Mesenchymal stem cell (in vitro differentiated cells and primary cell): ENCODE results near the gene ARL13B.
A peak's percentile ranks its signal among the peaks of the same experiment; 100 is the strongest.

Source experiments
- DNase-seq: peaks from one replicate; pipeline ENCODE4 v3.0.0-alpha.2; 2013
- H2AFZ ChIP-seq: one replicate; pipeline ENCODE4 v1.6.1; 2013; ENCODE audit warnings: low read depth, mild to moderate bottlenecking, control low read depth, inconsistent platforms, low read length, moderate library complexity
- H2AK5ac ChIP-seq: 2 replicates; pipeline ENCODE4 v1.6.1; 2013; ENCODE audit warnings: low read length, moderate library complexity, mild to moderate bottlenecking, inconsistent platforms; ENCODE audit not compliant: severe bottlenecking
- H2BK120ac ChIP-seq: one replicate; pipeline ENCODE4 v1.6.1; 2013; ENCODE audit warnings: low read depth, mild to moderate bottlenecking, inconsistent platforms, low read length, moderate library complexity
- H2BK12ac ChIP-seq, 2 experiments: one replicate each; pipeline ENCODE4 v1.6.1; 2013; ENCODE audit warnings: inconsistent platforms in 2 of 2, low read length in 2 of 2, mild to moderate bottlenecking in 2 of 2, moderate library complexity in 2 of 2, control low read depth in 1 of 2
- H2BK15ac ChIP-seq: one replicate; pipeline ENCODE4 v1.6.1; 2013; ENCODE audit warnings: mild to moderate bottlenecking, low read depth, inconsistent platforms; ENCODE audit not compliant: poor library complexity, severe bottlenecking
- H2BK5ac ChIP-seq: 2 replicates; pipeline ENCODE4 v1.6.1; 2013; ENCODE audit warnings: low read depth, mild to moderate bottlenecking, low read length, control low read depth, inconsistent platforms; ENCODE audit not compliant: poor library complexity, severe bottlenecking
- H3K14ac ChIP-seq, 2 experiments: one replicate each; pipeline ENCODE4 v1.6.1; 2013; ENCODE audit warnings: inconsistent platforms in 2 of 2, low read length in 2 of 2, control low read depth in 1 of 2, mild to moderate bottlenecking in 1 of 2, moderate library complexity in 1 of 2
- H3K18ac ChIP-seq, 2 experiments: one replicate each; pipeline ENCODE4 v1.6.1; 2013; ENCODE audit warnings: inconsistent platforms in 2 of 2, low read length in 2 of 2, control low read depth in 1 of 2, low read depth in 1 of 2, mild to moderate bottlenecking in 1 of 2
- H3K23ac ChIP-seq, 2 experiments: one replicate each; pipeline ENCODE4 v1.6.1; 2013; ENCODE audit warnings: inconsistent platforms in 2 of 2, low read length in 2 of 2, mild to moderate bottlenecking in 2 of 2, moderate library complexity in 2 of 2, control low read depth in 1 of 2
- H3K27ac ChIP-seq: 2 replicates; pipeline ENCODE4 v1.5.1; 2013; ENCODE audit warnings: mild to moderate bottlenecking, moderate library complexity, low read length, control low read depth, inconsistent platforms; ENCODE audit not compliant: poor library complexity, severe bottlenecking
- H3K27me3 ChIP-seq, 2 experiments: 2 replicates each; pipeline versions ENCODE4 v1.6.1 to v1.7.0; 2013; ENCODE audit warnings: low read length in 2 of 2, mild to moderate bottlenecking in 2 of 2, moderate library complexity in 2 of 2, control low read depth in 1 of 2, inconsistent platforms in 1 of 2; ENCODE audit not compliant: control insufficient read depth in 1 of 2, insufficient read depth in 1 of 2
- H3K36me3 ChIP-seq, 2 experiments: 2 replicates each; pipeline versions ENCODE4 v1.6.1 to v1.7.0; 2013; ENCODE audit warnings: low read length in 2 of 2, control low read depth in 1 of 2, inconsistent platforms in 1 of 2, low read depth in 1 of 2, mild to moderate bottlenecking in 1 of 2; ENCODE audit not compliant: insufficient read depth in 2 of 2, control insufficient read depth in 1 of 2
- H3K4ac ChIP-seq, 2 experiments: one replicate each; pipeline ENCODE4 v1.6.1; 2013; ENCODE audit warnings: inconsistent platforms in 2 of 2, low read length in 2 of 2, mild to moderate bottlenecking in 2 of 2, moderate library complexity in 2 of 2, control low read depth in 1 of 2, low read depth in 1 of 2
- H3K4me1 ChIP-seq: 2 replicates; pipeline ENCODE4 v1.6.1; 2013; ENCODE audit warnings: low read depth, low read length, control low read depth; ENCODE audit not compliant: control insufficient read depth, insufficient read depth
- H3K4me2 ChIP-seq: 2 replicates; pipeline ENCODE4 v1.6.1; 2013; ENCODE audit warnings: low read length, mild to moderate bottlenecking, inconsistent platforms; ENCODE audit not compliant: poor library complexity, severe bottlenecking
- H3K4me3 ChIP-seq, 2 experiments: 2 replicates each; pipeline versions ENCODE4 v1.5.1 to v1.7.0; 2013; ENCODE audit warnings: low read length in 2 of 2, mild to moderate bottlenecking in 2 of 2, control low read depth in 1 of 2, low read depth in 1 of 2; ENCODE audit not compliant: insufficient read depth in 1 of 2
- H3K79me1 ChIP-seq: replicated peaks from 2 replicates; pipeline ENCODE4 v1.6.1; 2013; ENCODE audit warnings: mild to moderate bottlenecking, control low read depth, low read length, inconsistent platforms; ENCODE audit not compliant: poor library complexity, severe bottlenecking
- H3K9ac ChIP-seq: 2 replicates; pipeline ENCODE4 v1.7.0; 2013; ENCODE audit warnings: mild to moderate bottlenecking, low read length, moderate library complexity
- H3K9me3 ChIP-seq: 2 replicates; pipeline ENCODE4 v1.7.0; 2013; ENCODE audit warnings: mild to moderate bottlenecking, low read length; ENCODE audit not compliant: control insufficient read depth
- H4K8ac ChIP-seq: one replicate; pipeline ENCODE4 v1.6.1; 2013; ENCODE audit warnings: inconsistent platforms, mild to moderate bottlenecking, low read length, moderate library complexity
- H4K91ac ChIP-seq: one replicate; pipeline ENCODE4 v1.6.1; 2013; ENCODE audit warnings: mild to moderate bottlenecking, low read length, inconsistent platforms
- WGBS: methylation state at CpG from one replicate; pipeline ENCODE4 v1.1.7; 2013; ENCODE audit warnings: mixed read lengths; 5-methylcytosine and 5-hydroxymethylcytosine counted together

ARL13B gene

DNA sequence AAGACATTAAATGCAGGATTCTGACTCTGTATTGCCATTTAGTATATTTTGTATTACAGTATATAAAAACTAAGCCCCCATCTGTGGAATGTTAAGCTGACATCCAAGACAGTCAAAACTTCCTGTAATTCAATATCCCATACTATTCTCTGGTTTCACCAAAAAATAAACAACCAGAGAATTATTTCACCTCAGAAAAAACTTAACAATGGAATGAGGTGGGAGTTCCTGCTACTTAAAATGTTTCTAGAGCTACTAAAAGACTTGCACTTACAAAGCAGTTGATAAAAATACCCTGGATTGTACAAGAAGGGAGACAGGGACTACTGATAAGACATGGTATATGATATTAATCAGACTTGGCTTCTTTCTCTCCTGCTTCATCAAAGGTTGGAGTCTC lies 8.3 kb downstream of the ARL13B start:
- no peak overlapping the region for H2BK12ac ChIP-seq
- H4K91ac ChIP-seq: no peak overlapping the region
- H3K9ac ChIP-seq: no peak overlapping the region
- no peak overlapping the region for H2BK5ac ChIP-seq
- H3K4ac ChIP-seq: no peak overlapping the region
- H3K79me1 ChIP-seq: peaks cover 21% of the 10 kb centered on the region
- H3K27me3 ChIP-seq: no peaks in the 10 kb centered on the region
- H2BK120ac ChIP-seq: no peak overlapping the region
- no peak overlapping the region for H3K4me2 ChIP-seq
- H3K14ac ChIP-seq: no peak overlapping the region
- H4K8ac ChIP-seq: no peak overlapping the region
- H3K23ac ChIP-seq: no peak overlapping the region
- H3K18ac ChIP-seq: no peak overlapping the region
- H3K27ac ChIP-seq: no peak overlapping the region
- no peak overlapping the region for H3K4me3 ChIP-seq
- H2AK5ac ChIP-seq: no peak overlapping the region
- no peak for DNase-seq
- peaks cover 4% of the 10 kb centered on the region for H3K4me1 ChIP-seq
- H2AFZ ChIP-seq: no peak overlapping the region
- H2BK15ac ChIP-seq: no peak overlapping the region
- H3K9me3 ChIP-seq: no peaks in the 10 kb centered on the region
- H3K36me3 ChIP-seq: peaks cover 0 to 3% of the 10 kb centered on the region in 2 experiments

DNA sequence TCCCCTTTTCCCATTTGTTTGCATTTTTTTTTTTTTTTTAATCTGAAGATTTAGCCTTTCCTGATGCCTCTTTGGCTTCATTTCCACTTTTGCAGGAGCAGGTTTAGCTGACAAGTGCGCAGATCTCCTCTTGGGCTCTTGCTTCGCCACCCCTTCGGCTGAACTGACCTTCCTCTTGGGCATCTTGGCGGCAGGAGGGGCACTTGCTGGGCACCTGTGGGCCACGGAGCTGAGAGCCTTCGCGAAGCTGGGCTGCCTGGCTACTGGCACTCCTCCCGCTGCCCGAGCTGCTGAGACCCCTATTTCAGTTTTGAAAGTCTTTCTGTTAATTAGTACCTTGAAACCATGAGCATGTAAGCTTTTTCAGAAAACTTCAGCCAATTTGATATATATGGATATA lies 8.8 kb downstream of the ARL13B start:
- Histone ChIP-seq H2BK15ac (no peak overlapping the region), H2AK5ac (peak overlapping the region; percentile 91), H4K91ac (peak overlapping the region; percentile 70), H3K27me3 (no peaks in the 10 kb centered on the region), H3K4me1 (peaks cover 4% of the 10 kb centered on the region), H3K4me3 (no peak overlapping the region), H3K27ac (no peak overlapping the region), H3K14ac (peak overlapping the region in 1 of 2 experiments; percentile 35), H3K23ac (no peak overlapping the region), H2BK5ac (peak overlapping the region; percentile 24), H2BK12ac (peak overlapping the region in 1 of 2 experiments; percentile 15), H3K4ac (peak overlapping the region in 1 of 2 experiments; percentile 67), H3K36me3 (peaks cover 0 to 3% of the 10 kb centered on the region in 2 experiments), H3K18ac (peak overlapping the region in 1 of 2 experiments; percentile 48), H3K9me3 (no peaks in the 10 kb centered on the region), H2BK120ac (no peak overlapping the region), H3K4me2 (no peak overlapping the region), H3K9ac (no peak overlapping the region), H3K79me1 (peaks cover 23% of the 10 kb centered on the region), H4K8ac (no peak overlapping the region), H2AFZ (no peak overlapping the region)
- DNase-seq: no peak
- WGBS: 96% methylated on average over 7 of the region's 9 CpGs

GRCh38 chr3:93989241-93989640 lies 9.3 kb downstream of the ARL13B start:
- Histone ChIP-seq H2BK120ac (no peak overlapping the region), H3K9me3 (no peaks in the 10 kb centered on the region), H3K18ac (no peak overlapping the region), H4K91ac (no peak overlapping the region), H2BK15ac (no peak overlapping the region), H4K8ac (no peak overlapping the region), H3K36me3 (peaks cover 0 to 3% of the 10 kb centered on the region in 2 experiments), H3K4ac (no peak overlapping the region), H2BK5ac (no peak overlapping the region), H2AFZ (no peak overlapping the region), H3K27ac (no peak overlapping the region), H2BK12ac (no peak overlapping the region), H3K9ac (no peak overlapping the region), H3K23ac (no peak overlapping the region), H3K4me1 (peaks cover 4% of the 10 kb centered on the region), H3K4me3 (no peak overlapping the region), H2AK5ac (no peak overlapping the region), H3K4me2 (no peak overlapping the region), H3K14ac (no peak overlapping the region), H3K79me1 (peaks cover 26% of the 10 kb centered on the region), H3K27me3 (no peaks in the 10 kb centered on the region)
- 93% methylated on average over 3 of the region's 3 CpGs for WGBS
- DNase-seq: no peak

DNA sequence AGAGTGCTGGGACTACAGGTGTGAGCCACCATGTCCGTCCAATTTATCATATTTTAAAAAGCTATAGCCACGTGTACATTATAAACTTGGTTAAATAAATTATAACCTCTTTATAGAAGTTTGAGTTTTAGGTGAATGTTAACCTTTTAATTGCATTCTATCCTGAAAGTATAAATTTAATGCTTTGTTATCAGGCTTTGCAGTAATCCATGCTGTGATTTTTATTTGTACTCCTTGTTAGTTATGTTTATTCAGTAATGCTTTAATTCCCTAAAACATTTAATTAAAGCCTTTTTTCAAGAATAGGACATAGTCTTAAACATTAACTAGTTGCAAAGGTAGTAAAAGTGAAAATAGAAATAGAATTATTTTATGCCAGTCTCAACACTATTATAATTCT lies 11.7 kb downstream of the ARL13B start:
- H3K9me3 ChIP-seq: no peaks in the 10 kb centered on the region
- H3K4me1 ChIP-seq: peaks cover 4% of the 10 kb centered on the region
- no peak overlapping the region for H2BK12ac ChIP-seq
- no peak overlapping the region for H2BK120ac ChIP-seq
- no peak overlapping the region for H3K4ac ChIP-seq
- H3K9ac ChIP-seq: no peak overlapping the region
- H3K79me1 ChIP-seq: peaks cover 25% of the 10 kb centered on the region
- H3K18ac ChIP-seq: no peak overlapping the region
- no peak overlapping the region for H3K4me3 ChIP-seq
- DNase-seq: no peak
- H4K91ac ChIP-seq: no peak overlapping the region
- no peaks in the 10 kb centered on the region for H3K27me3 ChIP-seq
- H2BK15ac ChIP-seq: no peak overlapping the region
- no peak overlapping the region for H2BK5ac ChIP-seq
- H3K27ac ChIP-seq: no peak overlapping the region
- H3K36me3 ChIP-seq: peaks cover under 1 to 4% of the 10 kb centered on the region in 2 experiments
- H2AK5ac ChIP-seq: no peak overlapping the region
- no peak overlapping the region for H3K4me2 ChIP-seq
- WGBS: no CpG with 5 or more reads among the region's 2 CpGs
- no peak overlapping the region for H3K23ac ChIP-seq
- no peak overlapping the region for H4K8ac ChIP-seq
- no peak overlapping the region for H3K14ac ChIP-seq
- H2AFZ ChIP-seq: no peak overlapping the region
